ENCODE results near the gene ZNF619. TPM values are rescaled to one million over a fixed set of nuclear protein-coding genes. Genes with fewer than 3 reads are reported as not detected.

The ZNF619 gene
- total RNA-seq, 2 experiments from 2014 or later, result 6.7 to 8.5 TPM

Other genes starting within 250 kb of the ZNF619 start
- gene EIF1B, start 167.4 kb upstream of the ZNF619 start, total RNA-seq, result 10 to 100 TPM; 33.1 to 33.2 TPM
- not detected for gene ENTPD3, start 89.9 kb upstream of the ZNF619 start, total RNA-seq
- 1,000 to 10,000 TPM; 1,835 to 1,964 TPM for gene RPL14, start 19.8 kb upstream of the ZNF619 start, total RNA-seq
- 1 to 10 TPM; 4.0 to 4.6 TPM for gene ZNF620, start 28.9 kb downstream of the ZNF619 start, total RNA-seq
- 10 to 100 TPM; 22.0 to 22.6 TPM for gene ZNF621, start 47.8 kb downstream of the ZNF619 start, total RNA-seq

All from activated CD8-positive, alpha-beta T cell treated with anti-CD3 and anti-CD28 coated beads, Interleukin-2, amount 10 ng/mL, durations not matched to agents 7 days and 5 days (primary cell).